ENCODE measurements around the gene CLIP1.

DNA sequence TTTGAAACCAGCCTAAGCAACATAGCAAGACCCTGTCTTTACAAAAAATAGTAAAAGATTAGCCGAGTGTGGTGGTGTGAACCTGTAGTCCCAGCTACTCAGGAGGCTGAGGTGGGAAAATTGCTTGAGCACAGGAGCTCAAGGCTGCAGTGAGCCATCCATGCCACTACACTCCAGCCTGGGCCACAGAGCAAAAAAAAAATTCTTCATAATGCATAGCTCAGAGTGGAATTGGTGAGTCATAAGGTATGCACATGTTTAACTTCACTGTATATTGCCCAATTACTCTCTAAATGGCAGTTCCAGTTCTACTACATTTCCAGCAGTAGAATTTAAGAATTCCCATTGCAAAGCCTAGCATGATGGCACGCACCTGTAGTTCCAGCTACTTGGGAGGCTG, 26.8 kb upstream of the CLIP1 start:
- TF ChIP-seq CTCF (IDR thresholded peaks at IDR 0.05; ENCODE audit: low read depth, low read length) = no peak
- no peak for TF ChIP-seq EZH2phosphoT487 (IDR thresholded peaks at IDR 0.05; ENCODE audit: low read depth)
